ENCODE results near the gene FAM193B. TPM values are rescaled to one million over a fixed set of nuclear protein-coding genes. Genes with fewer than 3 reads are reported as not detected.

Gene FAM193B
- total and polyA plus RNA-seq, 2 of the 13 experiments (the other 11 are each of a cell fraction or from before 2014, with no cell fraction given): 21.2 to 40.9 TPM

- TF ChIP-seq ZBTB10 (CRISPR knock-in tag; IDR thresholded peaks at IDR 0.05; ENCODE audit: borderline replicate concordance) (peak; percentile 20; the same call in 1 of the 2 replicates), RAD51 (IDR thresholded peaks at IDR 0.05; ENCODE audit: borderline replicate concordance) (no peak), ZNF773 (CRISPR knock-in tag; IDR thresholded peaks at IDR 0.05; ENCODE audit: borderline replicate concordance) (no peak), ATRX (CRISPR knock-in tag; IDR thresholded peaks at IDR 0.05; ENCODE audit: borderline replicate concordance) (no peak), ZNF614 (CRISPR knock-in tag; IDR thresholded peaks at IDR 0.05; ENCODE audit: borderline replicate concordance) (peak; percentile 93; the same call in 1 of the 2 replicates), THAP11 (CRISPR knock-in tag; IDR thresholded peaks at IDR 0.05) (peak; percentile 97), ZNF407 (CRISPR knock-in tag; IDR thresholded peaks at IDR 0.05; ENCODE audit: not compliant biosample characterization) (no peak), GLI4 (CRISPR knock-in tag; IDR thresholded peaks at IDR 0.05; ENCODE audit: borderline replicate concordance) (no peak), PAF1 (CRISPR knock-in tag; IDR thresholded peaks at IDR 0.05) (peak; percentile 18; the same call in 1 of the 2 replicates), ZNF644 (CRISPR knock-in tag; IDR thresholded peaks at IDR 0.05; ENCODE audit: low read depth) (no peak), SIX4 (CRISPR knock-in tag; IDR thresholded peaks at IDR 0.05) (0 out of 2 replicates have a peak, but pooled peaks have one; percentile 17), YY1 (IDR thresholded peaks at IDR 0.05; ENCODE audit: insufficient read depth, insufficient replicate concordance, low read depth, low read length) (peak; percentile 89), ZNF660 (CRISPR knock-in tag; IDR thresholded peaks at IDR 0.05; ENCODE audit: borderline replicate concordance, low read depth) (no peak), ZNF770 (CRISPR knock-in tag; IDR thresholded peaks at IDR 0.05) (peak; percentile 69), PHF5A (CRISPR knock-in tag; IDR thresholded peaks at IDR 0.05; ENCODE audit: low read depth, unreplicated experiment) (no peak)
Observed at GRCh38 chr5:177516601-177517568, 37.5 kb downstream of the FAM193B start, which contains the start of gene DDX41 (continued).
